Measurements from ENCODE around the gene PRSS21. TPM values are rescaled to one million over a fixed set of nuclear protein-coding genes. Genes with fewer than 3 reads are reported as not detected.
A peak's percentile ranks its signal among the peaks of the same experiment; 100 is the strongest.

PRSS21 gene, protein sequence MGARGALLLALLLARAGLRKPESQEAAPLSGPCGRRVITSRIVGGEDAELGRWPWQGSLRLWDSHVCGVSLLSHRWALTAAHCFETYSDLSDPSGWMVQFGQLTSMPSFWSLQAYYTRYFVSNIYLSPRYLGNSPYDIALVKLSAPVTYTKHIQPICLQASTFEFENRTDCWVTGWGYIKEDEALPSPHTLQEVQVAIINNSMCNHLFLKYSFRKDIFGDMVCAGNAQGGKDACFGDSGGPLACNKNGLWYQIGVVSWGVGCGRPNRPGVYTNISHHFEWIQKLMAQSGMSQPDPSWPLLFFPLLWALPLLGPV
- not detected for total RNA-seq
- long read RNA-seq = 0 reads

DNA sequence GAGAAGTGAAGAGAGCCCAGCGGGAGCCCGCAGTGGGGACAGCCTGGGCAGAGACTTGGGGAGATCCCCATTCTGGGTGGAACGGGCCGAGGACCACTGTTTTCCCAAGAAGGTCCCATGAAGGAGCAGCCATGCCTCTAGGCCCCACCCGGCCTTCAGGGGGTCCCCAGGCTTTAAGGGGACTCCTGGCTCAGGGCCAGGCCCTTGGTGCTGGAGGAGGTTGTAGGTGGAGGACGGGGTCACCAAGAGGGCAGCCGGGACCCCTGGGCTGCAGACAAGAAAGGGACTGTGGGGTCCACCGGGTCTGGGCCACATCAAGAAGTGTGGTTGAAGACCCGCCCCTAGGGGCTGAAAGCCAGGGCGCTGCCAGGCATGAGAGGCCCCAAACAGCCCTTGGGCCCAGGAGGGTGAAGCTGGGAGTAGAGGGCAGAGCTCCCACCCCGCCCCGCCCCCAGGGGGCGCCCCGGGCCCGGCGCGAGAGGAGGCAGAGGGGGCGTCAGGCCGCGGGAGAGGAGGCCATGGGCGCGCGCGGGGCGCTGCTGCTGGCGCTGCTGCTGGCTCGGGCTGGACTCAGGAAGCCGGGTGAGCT is at the start of gene PRSS21:
TSS of gene PRSS21 (plus strand) at position 487 of the 589 bp plus-strand sequence. CDS start at position 519, 32 bp downstream.
- ATAC-seq (ENCODE audit: poor library complexity) = no peak
- peak; percentile 35 for DNase-seq
- intact Hi-C loops (cut with DNase I) = no loop called here

DNA sequence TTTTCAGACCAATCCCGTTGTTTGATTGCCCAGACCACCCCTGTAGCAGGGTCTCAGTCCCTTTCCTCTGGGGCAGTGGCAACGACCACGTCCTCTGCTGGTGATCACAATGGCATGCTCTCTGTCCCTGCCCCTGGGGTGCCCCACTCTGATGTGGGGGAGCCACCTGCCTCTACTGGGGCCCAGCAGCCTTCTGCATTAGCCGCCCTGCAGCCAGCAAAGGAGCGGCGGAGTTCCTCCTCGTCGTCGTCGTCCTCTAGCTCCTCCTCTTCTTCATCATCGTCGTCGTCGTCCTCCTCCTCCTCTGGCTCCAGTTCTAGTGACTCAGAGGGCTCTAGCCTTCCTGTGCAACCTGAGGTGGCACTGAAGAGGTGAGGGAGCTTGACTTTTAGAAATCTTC is 49.1 kb upstream of the PRSS21 start:
- intact Hi-C loops (cut with DNase I) = no loop called here
- ATAC-seq (ENCODE audit: poor library complexity) (no peak), DNase-seq (peak; percentile 20)

DNA sequence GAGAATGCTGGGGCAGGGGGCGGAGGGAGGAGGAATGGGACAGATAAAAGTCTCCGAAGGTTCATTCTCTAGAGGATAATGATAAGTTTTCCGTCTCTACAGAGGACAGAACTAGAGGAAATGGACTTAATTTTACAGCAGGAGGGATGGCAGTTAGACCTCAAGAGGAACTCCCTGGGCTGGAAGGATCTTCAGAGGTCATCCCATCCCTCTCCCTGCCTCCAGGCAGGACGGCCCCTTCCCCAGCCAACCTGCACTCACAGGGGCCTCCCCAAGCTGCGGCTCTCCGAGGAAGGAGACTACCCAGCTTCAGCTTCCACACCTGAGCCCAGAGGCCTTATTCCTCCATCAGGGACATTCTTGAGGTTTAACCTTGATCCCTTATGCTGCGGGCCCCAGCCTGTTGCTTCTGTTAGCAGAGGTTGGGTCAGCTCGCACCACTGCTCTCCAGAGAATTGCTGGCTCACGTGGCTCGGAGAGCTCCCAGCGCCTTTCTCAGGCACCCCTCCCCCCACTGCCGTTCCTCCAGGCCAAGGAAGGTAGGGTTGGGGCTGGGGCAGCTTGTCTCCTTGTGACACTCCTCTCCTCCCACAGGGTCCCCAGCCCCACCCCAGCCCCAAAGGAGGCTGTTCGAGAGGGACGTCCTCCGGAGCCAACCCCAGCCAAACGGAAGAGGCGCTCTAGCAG is 48.5 kb upstream of the PRSS21 start:
- DNase-seq = peak; percentile 46
- intact Hi-C loops (cut with DNase I) = no loop called here
- ATAC-seq (ENCODE audit: poor library complexity) = no peak

DNA sequence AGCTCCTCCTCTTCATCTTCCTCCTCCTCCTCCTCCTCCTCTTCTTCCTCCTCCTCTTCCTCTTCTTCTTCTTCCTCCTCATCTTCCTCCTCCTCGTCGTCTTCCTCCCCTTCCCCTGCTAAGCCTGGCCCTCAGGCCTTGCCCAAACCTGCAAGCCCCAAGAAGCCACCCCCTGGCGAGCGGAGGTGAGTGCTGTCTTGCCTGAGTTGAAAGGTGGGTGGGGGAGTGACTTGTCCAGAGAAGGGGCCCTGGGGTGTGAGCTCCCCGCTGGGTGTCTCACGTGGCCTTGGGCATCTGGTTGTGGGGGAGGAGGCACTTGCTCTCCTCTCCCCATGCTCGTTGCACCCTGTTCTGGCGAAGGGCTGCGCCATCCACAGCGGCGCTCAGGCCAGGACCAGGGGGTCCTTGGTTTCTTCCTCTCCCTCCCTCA is 47.9 kb upstream of the PRSS21 start:
- intact Hi-C loops (cut with DNase I) = no loop called here
- ATAC-seq (ENCODE audit: poor library complexity) (no peak), DNase-seq (peak; percentile 41)

DNA sequence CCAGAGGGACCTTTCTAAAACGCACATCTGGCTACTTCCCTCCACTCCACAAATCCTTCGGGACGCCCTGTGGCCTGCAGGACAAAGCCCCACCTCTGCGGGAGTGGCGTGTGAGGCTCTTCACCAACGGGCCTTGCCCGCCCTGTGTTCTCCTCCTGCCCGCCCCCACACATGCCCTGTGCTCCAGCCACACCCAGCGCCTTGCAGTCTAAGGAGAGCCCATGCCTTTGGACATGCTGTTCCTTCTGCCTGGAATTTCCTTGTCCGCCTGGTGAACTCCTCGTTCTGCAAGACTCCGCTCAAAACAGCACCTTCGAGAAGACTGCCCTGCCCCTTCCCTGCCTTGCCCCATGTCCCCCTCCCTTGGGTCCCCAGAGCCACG is 47.4 kb upstream of the PRSS21 start:
- DNase-seq (peak; percentile 28), ATAC-seq (ENCODE audit: poor library complexity) (peak; percentile 29)
- intact Hi-C loops (cut with DNase I) = no loop called here

DNA sequence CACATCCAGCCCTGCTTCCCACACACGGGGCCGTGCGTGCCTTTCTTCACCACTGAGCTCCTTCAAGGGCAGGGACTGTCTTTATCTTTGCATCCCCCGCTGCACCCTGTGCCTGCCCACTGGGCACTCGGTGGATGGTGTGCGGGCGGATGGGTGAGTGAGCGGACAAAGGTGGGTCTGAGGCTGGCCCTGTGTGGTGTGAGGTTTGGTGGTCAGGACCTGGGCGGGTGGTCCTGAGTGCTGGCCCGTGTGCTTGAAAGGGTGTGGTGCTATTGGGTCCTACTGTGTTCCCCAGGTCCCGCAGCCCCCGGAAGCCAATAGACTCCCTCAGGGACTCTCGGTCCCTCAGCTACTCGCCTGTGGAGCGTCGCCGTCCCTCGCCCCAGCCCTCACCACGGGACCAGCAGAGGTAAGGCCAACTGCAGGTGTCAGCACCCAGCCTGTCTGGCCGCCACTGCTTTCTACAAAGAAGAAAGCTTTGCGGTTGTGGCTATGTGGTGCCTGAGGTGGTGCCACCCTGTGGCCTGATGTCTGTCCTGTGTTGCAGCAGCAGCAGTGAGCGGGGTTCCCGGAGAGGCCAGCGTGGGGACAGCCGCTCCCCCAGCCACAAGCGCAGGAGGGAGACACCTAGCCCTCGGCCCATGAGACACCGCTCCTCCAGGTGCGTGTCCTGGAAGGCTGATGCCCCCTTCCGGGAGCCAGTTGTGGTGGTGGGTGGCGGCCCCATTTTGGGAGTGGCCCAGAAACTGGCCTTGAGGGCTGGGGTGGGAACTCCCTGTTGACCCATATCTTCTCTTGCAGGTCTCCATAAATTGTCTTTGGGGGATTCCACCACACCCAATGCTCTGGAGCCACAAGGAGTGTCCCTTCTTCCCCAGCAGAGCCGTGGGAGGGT is 46.7 kb upstream of the PRSS21 start:
- intact Hi-C loops (cut with DNase I) = no loop called here
- ATAC-seq (ENCODE audit: poor library complexity) = no peak
- DNase-seq = peak; percentile 39

DNA sequence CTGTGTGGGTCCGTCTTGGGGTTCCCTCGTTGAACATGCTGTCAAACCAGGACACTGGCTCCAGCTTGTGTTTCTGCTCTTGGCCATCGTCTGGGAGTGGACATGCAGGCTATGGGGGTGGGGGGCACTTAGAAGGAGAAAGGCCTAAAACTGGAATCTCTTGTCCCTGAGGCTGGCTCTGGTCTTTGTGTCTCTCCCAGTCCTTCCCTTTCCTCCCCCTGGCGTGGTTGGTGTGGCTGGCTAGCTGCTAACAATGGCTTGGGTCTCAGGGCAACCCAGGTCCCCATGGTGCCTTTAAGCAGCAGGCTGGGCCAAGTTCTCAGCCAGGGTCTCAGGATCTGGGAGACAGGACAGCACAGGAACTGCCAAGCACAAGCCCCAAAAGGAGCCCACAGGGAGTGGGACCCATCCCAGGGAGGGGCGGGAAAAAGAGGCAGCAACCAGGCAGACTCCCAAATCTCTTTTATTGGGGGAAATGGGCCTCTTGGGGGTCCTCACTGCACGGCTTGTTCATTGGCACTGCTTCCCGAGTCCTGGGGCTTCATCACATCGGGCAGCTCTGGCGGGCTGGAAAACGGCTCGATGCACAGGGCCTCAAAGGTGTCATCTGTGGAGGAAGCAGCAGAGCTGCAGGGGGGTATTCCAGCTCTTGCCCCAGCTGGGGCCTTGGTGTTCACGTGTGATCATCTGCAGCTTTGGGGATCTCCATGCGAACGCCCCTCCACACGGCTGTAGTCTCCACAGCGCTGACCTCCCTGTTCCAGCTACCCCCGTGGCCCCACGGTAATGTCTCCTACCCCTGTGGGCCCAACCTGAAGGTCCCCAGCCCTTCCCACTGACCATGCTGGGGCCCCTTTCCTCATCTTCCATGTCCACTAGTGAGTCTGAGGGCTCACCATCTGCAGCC is 45.3 kb upstream of the PRSS21 start:
- intact Hi-C loops (cut with DNase I) = no loop called here
- no peak for ATAC-seq (ENCODE audit: poor library complexity)
- peak; percentile 36 for DNase-seq

DNA sequence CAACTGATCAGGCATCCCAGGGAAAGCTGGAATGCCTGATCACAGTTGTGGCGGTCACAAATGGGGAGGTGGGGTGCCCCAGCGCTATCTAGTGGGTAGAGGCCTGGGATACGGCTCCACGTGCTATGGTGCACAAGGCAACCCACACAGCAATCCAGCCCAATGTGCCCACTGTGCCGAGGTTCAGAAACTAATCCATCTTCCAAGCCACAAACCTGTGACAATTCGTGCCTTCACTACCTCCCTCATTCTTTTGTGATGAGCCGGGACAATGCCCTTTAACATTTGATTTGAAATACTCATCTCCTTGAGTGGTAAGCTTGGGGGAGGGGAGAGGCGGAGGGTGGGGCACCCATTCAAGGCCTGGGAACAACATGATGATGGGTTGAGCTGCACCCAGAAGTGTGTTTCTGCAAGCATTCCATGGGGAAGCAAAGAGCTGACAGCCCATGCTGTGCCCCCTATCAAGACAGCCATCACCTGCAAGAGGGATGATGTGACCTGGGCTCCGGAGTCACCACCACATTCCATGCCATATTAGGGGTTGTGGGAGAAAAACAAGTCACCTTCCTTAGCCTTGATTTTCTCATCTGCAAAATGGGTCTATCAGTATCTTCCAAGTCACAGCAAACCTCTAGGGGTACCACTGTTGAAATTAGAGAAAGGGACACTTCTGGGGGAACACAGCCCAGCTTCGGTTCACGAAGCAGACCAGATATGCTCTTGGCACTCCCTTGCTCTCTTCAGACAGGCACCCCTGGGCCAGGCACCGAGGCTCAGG is 43.7 kb upstream of the PRSS21 start:
- ATAC-seq (ENCODE audit: poor library complexity) = no peak
- intact Hi-C loops (cut with DNase I) = no loop called here
- DNase-seq = peak; percentile 4

DNA sequence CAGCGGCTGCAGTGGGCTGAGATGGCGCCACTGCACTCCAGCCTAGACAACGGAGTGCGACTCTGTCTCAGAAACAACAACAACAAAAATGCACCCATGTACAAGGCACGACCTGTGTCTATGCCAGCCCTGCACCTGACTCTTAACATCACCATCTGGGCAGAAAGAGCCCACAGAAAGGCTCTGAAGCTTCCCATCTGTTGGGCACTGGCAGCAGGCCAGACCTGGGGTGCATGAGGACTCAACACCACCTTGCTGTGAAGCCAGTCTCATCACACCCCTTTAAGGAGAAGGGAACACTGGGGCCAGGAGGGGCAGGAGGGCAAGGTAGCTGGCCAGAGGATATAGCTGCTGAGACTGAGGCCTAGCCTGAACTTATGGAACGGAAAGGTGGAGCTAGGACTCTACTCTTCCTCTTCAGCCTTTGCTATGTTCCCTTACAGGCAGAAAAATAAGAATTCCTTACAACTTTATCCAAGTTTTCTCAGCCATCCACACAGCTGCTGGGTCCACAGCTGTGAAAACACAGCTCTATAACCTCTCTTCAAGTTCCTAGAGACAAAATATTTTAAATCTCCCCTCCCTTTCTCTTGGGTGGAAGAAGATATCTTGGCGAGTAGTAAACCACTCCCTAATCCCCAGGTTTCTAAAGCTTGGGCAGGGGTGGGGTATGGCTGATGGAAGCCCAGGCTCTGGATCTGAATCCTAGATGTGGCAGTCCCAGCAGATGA is 42.7 kb upstream of the PRSS21 start:
- ATAC-seq (ENCODE audit: poor library complexity) (no peak), DNase-seq (peak; percentile 34)
- intact Hi-C loops (cut with DNase I) = no loop called here

DNA sequence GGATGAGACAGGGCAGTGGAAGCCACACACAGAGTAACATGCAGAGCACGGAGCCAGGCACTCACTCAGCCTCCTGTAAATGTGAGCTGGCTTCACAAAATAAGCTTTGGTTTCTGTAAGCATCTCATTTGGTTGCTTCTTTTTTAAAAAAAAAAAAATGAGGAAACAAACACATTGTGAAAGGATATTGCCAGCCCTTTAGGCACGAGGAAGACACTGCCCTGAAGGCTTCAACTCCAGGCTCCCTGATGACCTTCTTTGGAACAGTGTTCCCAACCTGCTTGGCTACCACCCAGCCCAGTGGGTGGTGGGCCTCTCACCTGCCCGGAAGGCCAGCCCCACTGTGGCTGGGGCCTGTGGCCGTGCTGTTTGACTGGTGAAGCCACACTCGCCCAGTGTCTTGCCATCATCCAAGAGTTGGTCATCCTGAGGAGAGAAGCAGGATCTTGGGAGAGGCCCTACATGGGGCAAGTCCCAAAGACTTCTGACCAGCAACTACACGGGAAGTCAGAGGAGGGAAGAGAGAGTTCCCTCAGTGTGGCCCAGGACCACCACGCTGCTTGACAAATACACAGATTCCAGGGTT is 41.8 kb upstream of the PRSS21 start:
- intact Hi-C loops (cut with DNase I) = no loop called here
- DNase-seq = peak; percentile 10
- no peak for ATAC-seq (ENCODE audit: poor library complexity)

DNA sequence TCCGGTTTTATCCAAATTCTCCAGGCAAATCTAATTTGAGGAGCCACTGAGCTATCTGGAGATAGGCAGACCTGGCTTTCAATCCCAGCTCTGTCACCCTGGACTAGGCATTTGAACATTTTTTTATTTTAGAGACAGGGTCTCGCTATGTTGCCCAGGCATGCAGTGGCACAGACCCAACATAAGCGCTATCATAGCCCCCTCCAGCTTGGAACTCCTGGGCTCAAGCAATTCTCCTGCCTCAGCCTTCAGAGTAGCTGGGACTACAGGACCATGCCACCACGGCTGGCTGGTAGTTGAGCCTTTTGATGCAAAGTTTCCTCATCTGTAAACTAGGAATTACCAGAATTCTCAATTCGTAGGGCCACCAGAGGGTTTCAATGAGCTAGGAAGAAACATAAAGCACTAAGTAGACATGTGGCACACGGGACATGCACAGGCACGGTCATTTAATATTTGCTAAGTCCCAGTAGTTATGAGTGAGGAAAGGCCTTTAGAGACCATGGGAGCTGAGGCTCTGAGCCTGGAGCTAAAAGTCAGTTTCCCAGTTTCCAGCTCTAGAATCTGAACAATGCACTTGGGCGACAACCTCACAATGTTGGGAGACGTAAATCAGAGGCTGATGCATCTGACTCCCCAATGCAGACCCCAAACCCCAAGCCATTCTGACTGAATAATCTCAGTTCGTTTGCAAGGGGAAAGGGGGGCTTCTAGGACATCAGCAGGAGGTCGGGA is 41.1 kb upstream of the PRSS21 start:
- ATAC-seq (ENCODE audit: poor library complexity) (no peak), DNase-seq (peak; percentile 16)
- intact Hi-C loops (cut with DNase I) = no loop called here

DNA sequence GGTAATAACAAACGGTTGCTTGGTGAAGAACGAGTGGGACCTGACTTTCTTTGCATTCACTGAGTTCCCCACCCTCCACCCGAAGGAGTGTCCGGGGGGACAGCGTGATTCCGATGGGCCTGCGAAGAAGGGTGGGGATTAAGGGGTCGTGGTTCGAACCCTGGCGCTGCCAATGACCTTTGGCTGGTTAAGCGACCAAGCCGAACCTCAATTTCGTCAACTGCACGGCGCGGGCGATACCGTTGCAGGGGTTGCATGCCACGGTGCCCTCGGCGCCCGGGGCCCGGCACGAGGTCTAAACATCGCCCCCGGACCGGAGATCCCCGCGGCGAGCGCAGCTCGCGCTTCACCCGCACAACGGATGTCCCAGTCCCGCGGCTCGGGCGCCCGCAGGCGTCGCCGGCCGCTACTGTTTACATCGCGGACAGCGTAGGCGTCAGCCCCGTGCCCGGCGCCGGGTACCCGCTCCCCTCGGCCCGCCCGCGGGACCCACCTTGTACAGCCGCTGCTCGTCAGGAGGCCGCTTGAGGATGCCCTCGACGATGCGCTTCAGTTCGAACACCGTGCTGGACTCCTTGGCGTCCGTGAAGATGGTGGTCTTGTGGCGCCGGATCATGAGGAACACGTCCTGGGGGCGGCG is 40.4 kb upstream of the PRSS21 start:
- ATAC-seq (ENCODE audit: poor library complexity) (no peak), DNase-seq (peak; percentile 46)
- intact Hi-C loops (cut with DNase I) = no loop called here

DNA sequence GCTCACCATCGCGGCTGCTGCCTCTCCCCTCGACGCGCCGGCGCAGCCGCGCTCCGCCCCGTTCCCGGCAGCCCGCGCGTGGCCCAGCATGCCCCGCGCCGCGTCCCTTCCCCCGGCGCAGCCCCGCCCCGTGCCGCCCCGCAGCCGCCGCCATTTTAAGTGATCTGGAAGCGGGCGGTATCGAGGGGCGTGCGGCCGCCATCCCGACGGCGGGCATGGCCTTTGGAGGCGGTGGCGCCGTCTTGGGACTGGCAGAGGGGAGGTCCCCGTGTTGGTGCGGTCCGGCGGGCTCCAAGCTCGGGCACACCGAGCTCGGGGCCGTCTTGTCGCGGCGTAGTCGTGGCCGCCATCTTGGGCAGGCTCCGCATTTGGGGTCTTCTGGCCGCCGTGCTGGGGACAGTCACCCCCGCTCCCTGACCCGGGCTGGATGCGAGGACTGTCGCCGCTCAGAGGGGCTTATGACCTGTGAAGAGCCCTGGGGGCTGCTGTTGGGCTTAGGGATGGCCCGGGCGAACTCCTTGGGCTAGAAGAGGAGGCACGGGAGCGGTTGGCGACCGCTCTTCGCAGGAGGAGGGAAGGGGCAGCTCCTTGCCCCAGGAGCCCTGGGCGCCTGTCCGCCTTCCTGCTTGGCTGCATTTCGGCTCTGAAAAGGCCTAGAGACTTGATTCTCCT is 39.7 kb upstream of the PRSS21 start, which contains the start of gene ELOB:
TSS of gene ELOB (minus strand) at position 50 of the 672 bp plus-strand sequence. CDS start at position 9, 41 bp downstream.
- DNase-seq = peak; percentile 94
- peak; percentile 95 for ATAC-seq (ENCODE audit: poor library complexity)
- intact Hi-C loops (cut with DNase I) = no loop called here

DNA sequence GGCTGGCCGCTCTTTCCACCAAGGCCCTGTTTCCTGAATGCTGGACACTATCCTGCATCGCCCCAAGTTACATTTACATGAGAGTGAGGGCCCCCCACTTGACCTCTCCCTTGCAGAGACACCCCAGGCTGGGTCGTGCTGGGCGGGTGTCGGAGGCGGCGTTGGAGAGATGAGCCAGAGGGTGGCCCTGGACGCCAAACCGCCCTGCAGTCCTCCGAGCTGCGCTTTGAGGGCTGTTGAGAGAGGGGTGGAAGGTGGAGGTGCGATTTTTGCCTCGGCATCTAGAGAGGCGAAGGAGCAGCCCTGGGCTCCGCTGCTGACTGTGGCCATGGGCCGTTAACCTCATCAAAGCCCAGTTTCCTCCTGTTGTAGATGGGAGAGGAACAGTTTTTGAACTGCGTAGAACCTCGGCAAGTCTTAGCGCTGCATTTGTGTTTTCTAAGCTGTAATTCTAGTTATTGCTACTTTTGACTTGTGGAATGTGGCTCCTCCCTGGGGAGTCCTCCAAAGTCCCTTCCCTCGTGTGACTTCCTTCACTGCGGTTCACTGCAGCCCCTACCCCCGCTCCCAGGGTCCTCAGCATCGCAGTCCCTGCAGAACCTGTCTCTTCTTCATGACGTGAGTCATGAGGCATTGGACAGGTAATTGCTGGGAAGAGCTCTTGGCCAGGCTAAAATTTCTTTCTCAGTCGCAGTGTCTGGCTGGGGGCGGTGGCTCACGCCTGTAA is 39.0 kb upstream of the PRSS21 start:
- peak; percentile 56 for ATAC-seq (ENCODE audit: poor library complexity)
- peak; percentile 38 for DNase-seq
- intact Hi-C loops (cut with DNase I) = no loop called here

Measured in Right ventricle myocardium superior (tissue), 1 donor.